Stimulated activated CD8-positive, alpha-beta memory T cell treated with anti-CD3 and anti-CD28 coated beads, Interleukin-12 subunit alpha, Interleukin-12 subunit beta, amount 100 ng/mL, for 24 hours (primary cell): ENCODE data around the gene NOC4L.

Source experiments
- DNase-seq: peaks from one replicate; pipeline ENCODE4 v3.0.0-alpha.2; 2020; ENCODE audit errors: extremely low read depth

NOC4L gene

GRCh38 chr12:132170094-132170636 is 25.9 kb downstream of the NOC4L start:
- no peak for DNase-seq

GRCh38 chr12:132170637-132171292 is 26.5 kb downstream of the NOC4L start:
- DNase-seq, result no peak

- DNase-seq, result no peak
Observed at GRCh38 chr12:132171293-132171967, 27.2 kb downstream of the NOC4L start.

- no peak for DNase-seq
Observed at GRCh38 chr12:132171968-132172521, 27.8 kb downstream of the NOC4L start.

DNA sequence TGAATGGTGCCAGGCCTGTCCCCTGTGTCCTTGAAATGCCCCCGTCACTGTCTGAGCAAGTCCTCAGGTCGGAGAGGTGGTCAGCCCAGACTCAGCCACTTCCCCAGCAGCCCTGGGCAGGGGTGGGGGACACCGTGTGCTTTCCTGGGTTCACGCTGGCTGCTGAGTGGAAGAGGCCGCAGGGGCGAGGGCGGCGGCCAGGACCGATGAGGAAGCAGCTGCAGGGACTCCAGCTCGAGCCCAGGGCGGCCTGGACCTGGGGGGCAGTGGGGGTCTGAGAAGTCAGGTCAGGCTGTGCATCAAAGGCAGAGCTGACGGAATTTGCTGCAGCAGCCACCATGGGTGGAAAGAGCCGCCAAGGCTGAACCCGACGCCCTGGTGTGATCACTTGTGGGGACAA is 28.4 kb downstream of the NOC4L start:
- no peak for DNase-seq

- DNase-seq, result no peak
Observed at GRCh38 chr12:132173135-132174014, 29.1 kb downstream of the NOC4L start.

DNA sequence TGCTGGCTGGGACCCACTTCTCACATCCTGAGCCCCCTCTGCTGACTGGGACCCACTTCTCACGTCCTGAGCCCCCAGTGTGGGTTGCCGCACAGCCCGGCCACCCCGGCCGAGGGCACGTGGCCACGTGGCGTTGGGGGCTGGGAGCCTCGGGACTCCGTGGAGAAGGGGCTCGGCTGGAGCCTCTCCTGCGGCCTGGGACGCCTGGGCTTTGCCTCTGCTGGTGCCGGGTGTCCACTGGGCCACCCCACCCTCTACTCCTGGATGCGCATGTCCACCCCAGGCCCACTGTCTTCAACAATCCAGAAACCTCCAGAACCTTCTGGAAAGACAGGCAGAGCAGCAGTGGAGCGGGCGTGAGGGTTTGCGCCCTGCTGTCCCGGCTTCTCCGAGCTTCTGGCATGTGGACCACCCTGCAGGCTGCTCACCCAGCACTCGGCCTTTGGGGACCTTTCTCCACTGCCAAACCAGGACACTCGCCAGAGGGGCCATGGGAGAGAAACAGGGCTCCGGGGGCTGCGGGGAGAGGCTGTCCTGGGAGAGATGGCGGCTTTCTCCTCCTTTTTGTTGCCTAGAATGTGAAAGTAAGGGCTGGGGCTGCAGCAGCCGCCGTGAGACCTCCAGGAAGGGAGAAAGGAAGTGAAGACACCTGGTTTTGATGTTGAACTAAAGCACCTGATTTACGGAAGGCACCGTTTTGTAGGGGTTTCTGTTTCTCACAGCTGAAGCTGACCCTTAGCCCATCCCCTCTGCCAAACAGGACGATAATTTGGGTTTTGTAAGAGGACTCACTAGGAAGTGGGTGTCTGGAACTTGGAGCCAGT is 30.0 kb downstream of the NOC4L start:
- no peak for DNase-seq

GRCh38 chr12:132174839-132175490 is 30.7 kb downstream of the NOC4L start:
- no peak for DNase-seq

DNA sequence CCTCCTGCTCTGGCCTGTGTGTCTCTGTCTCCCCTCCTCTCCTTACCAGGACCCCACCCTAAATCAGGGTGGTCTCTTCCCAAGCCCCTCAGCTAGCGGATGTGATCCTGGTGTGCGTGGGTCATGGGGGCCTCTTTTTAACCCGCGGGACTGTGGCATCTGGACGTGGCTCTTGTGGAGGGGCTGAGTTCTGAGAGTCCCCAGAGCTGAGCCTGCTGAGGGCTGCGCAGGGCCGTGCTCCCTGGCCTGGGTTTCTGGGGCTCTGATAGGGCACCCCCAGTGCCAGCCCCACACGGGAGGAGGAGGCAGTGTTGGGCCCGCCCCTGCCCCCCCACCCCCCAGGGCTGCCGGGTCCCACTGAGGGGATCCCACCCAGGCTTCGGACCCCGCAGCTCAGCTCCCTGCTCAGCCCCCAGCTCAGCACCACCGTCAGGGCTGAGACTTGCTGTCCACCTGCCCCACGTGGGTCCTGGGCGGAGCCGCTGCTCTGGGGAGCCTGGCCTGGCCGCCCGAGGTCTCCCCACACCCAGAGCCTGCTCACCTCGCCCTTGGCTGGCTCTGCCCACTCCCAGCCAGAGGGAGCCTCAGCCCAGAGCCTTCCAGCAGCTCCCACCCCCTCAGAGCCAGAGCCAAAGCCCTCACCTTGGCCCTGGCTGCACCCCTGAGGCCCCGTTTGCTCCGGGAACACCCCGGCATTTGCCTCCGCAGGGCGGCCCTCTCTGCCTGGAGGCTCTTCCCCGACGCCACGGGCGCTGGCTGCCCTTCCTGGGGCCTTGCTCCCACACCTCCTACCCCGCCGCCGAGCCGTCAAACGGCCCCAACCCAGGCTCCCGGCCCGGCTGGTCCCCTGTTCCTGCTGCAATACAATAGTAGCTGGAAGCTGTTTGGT is 31.5 kb downstream of the NOC4L start:
- DNase-seq, result no peak

- no peak for DNase-seq
Observed at GRCh38 chr12:132176385-132176919, 32.2 kb downstream of the NOC4L start.

- DNase-seq, result no peak
Observed at GRCh38 chr12:132176920-132177551, 32.8 kb downstream of the NOC4L start.

- no peak for DNase-seq
Observed at GRCh38 chr12:132178316-132178715, 34.1 kb downstream of the NOC4L start.

DNA sequence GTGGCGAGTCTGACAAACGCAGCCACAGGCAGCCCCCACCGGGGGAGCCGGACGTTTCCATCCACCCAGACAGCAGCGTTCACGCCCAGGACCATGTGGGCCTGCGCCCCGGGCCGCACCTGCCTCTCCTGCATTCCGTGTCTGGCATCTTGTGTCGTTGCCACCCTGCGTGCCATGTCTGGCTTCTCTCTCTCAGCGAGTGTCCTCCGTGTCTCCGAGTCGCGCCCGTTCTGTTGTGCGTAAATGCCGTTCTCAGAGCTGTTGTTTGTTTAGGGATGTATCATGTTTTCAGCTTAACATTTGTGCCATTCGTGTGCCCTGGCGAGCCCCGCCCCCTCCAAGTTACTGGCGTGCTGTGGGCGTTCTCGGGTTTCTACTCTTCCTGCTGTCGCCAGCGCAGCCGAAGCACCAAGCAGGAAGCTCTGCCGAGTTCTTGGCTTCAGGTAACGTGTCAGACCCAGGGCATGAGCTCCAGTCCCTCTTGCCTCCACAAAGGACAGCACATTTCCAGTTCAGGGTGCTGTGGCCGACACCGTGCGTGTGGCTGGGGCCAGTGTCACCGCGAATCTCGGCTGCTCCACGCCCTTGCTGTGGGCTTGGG is 34.6 kb downstream of the NOC4L start:
- DNase-seq, result no peak

DNA sequence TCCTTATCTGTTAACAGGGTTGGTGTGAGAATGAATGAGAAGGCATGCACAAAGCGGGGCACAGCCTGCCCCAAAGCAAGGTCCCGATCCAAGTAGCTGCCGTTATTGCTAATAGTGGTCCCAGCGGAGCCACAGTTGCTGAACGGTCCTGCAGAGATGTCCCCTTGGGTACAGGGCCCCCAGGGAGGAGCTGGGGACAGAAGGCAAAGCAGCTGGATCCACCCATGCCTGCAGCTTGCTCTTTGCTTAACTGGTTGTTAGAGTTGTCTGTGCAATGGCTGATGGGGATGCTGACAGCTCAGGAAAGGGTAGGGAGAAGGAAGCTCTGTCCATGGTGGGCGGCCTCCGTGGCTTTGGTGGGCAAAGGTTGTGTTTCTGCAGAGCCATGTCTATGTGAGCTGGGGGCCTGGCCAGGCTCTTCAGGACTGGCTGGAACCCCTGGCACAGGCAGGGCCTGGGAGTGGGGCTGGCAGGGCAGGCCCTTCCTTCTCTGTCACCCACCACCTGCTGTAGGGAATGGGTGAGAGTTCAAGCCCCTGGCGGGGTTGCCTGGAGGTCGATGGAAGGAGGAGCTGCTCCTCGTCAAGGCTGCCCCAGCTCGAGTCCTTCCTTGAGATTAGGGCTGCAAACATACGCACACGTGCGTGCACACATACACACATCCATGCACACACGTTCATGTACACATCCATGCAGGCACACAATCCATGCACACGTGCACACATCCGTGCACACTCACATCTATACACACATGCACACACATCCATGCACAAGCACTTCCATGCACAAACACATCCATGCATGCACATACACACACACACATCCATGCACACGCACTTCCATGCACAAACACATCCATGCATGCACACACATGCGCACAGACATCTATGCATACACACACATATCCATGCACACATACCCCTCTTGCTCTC is 35.4 kb downstream of the NOC4L start:
- DNase-seq, result no peak

GRCh38 chr12:132180648-132181546 is 36.6 kb downstream of the NOC4L start:
- no peak for DNase-seq

DNA sequence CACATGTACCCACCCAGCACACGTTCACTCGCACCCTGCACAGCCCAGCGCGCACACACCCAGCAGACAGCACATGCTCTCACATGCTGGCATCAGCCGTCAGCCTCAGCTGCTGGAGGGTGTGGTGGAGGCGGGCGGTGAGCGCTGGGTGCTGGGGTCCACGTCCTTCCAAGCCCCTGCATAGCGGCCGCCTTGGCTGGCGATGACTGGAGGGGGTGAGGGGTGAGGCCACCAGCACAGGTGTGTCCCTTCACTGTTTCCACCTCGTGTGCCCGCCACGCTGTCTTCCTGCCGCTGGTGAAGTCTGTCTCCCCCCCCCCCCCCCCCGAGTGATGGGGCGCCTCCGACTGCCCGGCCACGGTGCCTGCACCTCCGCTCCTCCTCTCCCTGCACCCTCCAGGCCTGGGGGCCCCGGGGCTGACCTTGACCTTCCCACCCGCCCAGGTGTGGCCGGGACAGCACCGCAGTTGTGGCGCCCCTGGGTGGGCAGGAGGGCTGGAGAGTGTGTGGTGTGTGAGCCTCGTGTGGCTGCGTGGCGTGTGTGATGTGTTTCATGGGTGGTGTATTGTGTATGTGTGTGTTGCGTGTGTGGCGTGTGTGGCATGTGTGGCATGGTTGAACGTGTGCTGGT is 37.4 kb downstream of the NOC4L start:
- no peak for DNase-seq
